Neural cell (in vitro differentiated cells): ENCODE data around the gene GALK1. TPM values are rescaled to one million over a fixed set of nuclear protein-coding genes. Genes with fewer than 3 reads are reported as not detected.

ENCODE experiments used
- H2AFZ ChIP-seq: fragments of 200-600, 300-800 bp; sonication (generic), shearing (Covaris generic); 2 replicates; pipeline ENCODE4 v1.6.0; 2014; ENCODE audit warnings: low read depth, mild to moderate bottlenecking, antibody characterized with exemption, low read length, moderate library complexity
- H3F3A ChIP-seq: fragments of 200-600 bp; shearing (Covaris generic); 2 replicates; pipeline ENCODE4 v1.6.1; 2016; ENCODE audit warnings: mild to moderate bottlenecking, moderate library complexity, mixed read lengths, antibody characterized with exemption, low read length; ENCODE audit not compliant: insufficient read depth, poor library complexity, severe bottlenecking
- H3K27ac ChIP-seq: fragments of 200-600, 300-800 bp; sonication (generic), shearing (Covaris generic); 2 replicates; pipeline ENCODE4 v1.5.1; 2014; ENCODE audit warnings: mild to moderate bottlenecking, low read length, moderate library complexity
- H3K27me3 ChIP-seq: fragments of 300-800, 200-600 bp; sonication (generic), shearing (Covaris generic); 2 replicates; pipeline ENCODE4 v1.6.0; 2014; ENCODE audit warnings: mild to moderate bottlenecking, low read depth, low read length, moderate library complexity; ENCODE audit not compliant: insufficient read depth
- H3K36me3 ChIP-seq: fragments of 300-800, 200-600 bp; sonication (generic), shearing (Covaris generic); 2 replicates; pipeline ENCODE4 v1.5.1; 2014; ENCODE audit warnings: mild to moderate bottlenecking, antibody characterized with exemption, low read length, moderate library complexity; ENCODE audit not compliant: insufficient read depth
- H3K4me2 ChIP-seq: fragments of 300-800, 200-600 bp; sonication (generic), shearing (Covaris generic); 2 replicates; pipeline ENCODE4 v1.6.0; 2014; ENCODE audit warnings: mild to moderate bottlenecking, low read length
- H3K4me3 ChIP-seq: fragments of 300-800, 200-600 bp; sonication (generic), shearing (Covaris generic); 2 replicates; pipeline ENCODE4 v1.5.1; 2014; ENCODE audit warnings: mild to moderate bottlenecking, low read length, moderate library complexity
- H3K79me2 ChIP-seq: fragments of 200-600 bp; shearing (Covaris generic); replicated peaks from 2 replicates; pipeline ENCODE4 v1.6.0; 2014; ENCODE audit warnings: mild to moderate bottlenecking, low read length, moderate library complexity; ENCODE audit not compliant: insufficient read depth
- H3K9ac ChIP-seq: fragments of 300-800, 200-600 bp; sonication (generic), shearing (Covaris generic); 2 replicates; pipeline ENCODE4 v1.6.1; 2016; ENCODE audit warnings: mild to moderate bottlenecking, low read length, mixed read lengths
- H3K9me2 ChIP-seq: fragments of 200-600 bp; shearing (Covaris generic); 2 replicates; pipeline ENCODE4 v1.6.1; 2016; ENCODE audit warnings: mild to moderate bottlenecking, low read length, mixed read lengths; ENCODE audit not compliant: insufficient read depth
- H3K9me3 ChIP-seq: fragments of 200-600, 300-800 bp; sonication (generic), shearing (Covaris generic); 2 replicates; pipeline ENCODE4 v1.6.1; 2016; ENCODE audit warnings: mild to moderate bottlenecking, mixed run types, low read length, moderate library complexity, mixed read lengths
- H4K20me1 ChIP-seq: fragments of 200-600 bp; shearing (Covaris generic); 2 replicates; pipeline ENCODE4 v1.6.1; 2016; ENCODE audit warnings: mild to moderate bottlenecking, mixed run types; ENCODE audit not compliant: insufficient read depth
- EP300 ChIP-seq: fragments of 450-650 bp; conservative IDR thresholded peaks from 2 replicates; pipeline ENCODE4 v1.6.1; 2014; ENCODE audit warnings: antibody characterized with exemption, mild to moderate bottlenecking, moderate library complexity; ENCODE audit not compliant: poor library complexity, severe bottlenecking
- EZH2 ChIP-seq: fragments of 200-600, 300-800 bp; shearing (Covaris generic), sonication (generic); IDR thresholded peaks from 2 replicates; pipeline ENCODE4 v1.6.1; 2014; ENCODE audit warnings: antibody characterized with exemption, low read length, borderline replicate concordance, mild to moderate bottlenecking; ENCODE audit not compliant: insufficient read depth, poor library complexity, severe bottlenecking
- MXI1 ChIP-seq: fragments of 450-650 bp; conservative IDR thresholded peaks from 2 replicates; pipeline ENCODE4 v1.6.1; 2014; ENCODE audit warnings: antibody characterized with exemption, mild to moderate bottlenecking; ENCODE audit not compliant: poor library complexity, severe bottlenecking
- POLR2AphosphoS5 ChIP-seq: IDR thresholded peaks from 2 replicates; pipeline ENCODE4 v1.6.1; 2012
- RAD21 ChIP-seq: fragments of 450-650 bp; conservative IDR thresholded peaks from 2 replicates; pipeline ENCODE4 v1.6.1; 2014; ENCODE audit warnings: antibody characterized with exemption, mild to moderate bottlenecking, moderate library complexity
- SMC3 ChIP-seq: fragments of 450-650 bp; conservative IDR thresholded peaks from 2 replicates; pipeline ENCODE4 v1.6.1; 2014; ENCODE audit warnings: antibody characterized with exemption, mild to moderate bottlenecking, moderate library complexity; ENCODE audit not compliant: poor library complexity
- TAF1 ChIP-seq: IDR thresholded peaks from 2 replicates; pipeline ENCODE4 v1.6.1; 2012; ENCODE audit warnings: low read depth
- polyA plus RNA-seq: library from polyadenylated mRNA; depleted of rRNA; stranded (reverse); fragments of >200 nt; gene quantifications from 2 replicates; pipeline ENCODE4 v1.2.3, GENCODE V29; 2014
- TF ChIP-seq, protein P1 (sequence below): IDR thresholded peaks from 2 replicates; pipeline ENCODE4 v1.6.1; 2012; ENCODE audit warnings: borderline replicate concordance
- TF ChIP-seq, protein P2 (sequence below): fragments of 450-650 bp; IDR thresholded peaks from 2 replicates; pipeline ENCODE4 v1.5.1; 2014; ENCODE audit warnings: antibody characterized with exemption, mild to moderate bottlenecking, moderate library complexity; ENCODE audit not compliant: poor library complexity, severe bottlenecking

Gene GALK1
- polyA plus RNA-seq, 1 donor from 2014 or later = 4.8 TPM

DNA sequence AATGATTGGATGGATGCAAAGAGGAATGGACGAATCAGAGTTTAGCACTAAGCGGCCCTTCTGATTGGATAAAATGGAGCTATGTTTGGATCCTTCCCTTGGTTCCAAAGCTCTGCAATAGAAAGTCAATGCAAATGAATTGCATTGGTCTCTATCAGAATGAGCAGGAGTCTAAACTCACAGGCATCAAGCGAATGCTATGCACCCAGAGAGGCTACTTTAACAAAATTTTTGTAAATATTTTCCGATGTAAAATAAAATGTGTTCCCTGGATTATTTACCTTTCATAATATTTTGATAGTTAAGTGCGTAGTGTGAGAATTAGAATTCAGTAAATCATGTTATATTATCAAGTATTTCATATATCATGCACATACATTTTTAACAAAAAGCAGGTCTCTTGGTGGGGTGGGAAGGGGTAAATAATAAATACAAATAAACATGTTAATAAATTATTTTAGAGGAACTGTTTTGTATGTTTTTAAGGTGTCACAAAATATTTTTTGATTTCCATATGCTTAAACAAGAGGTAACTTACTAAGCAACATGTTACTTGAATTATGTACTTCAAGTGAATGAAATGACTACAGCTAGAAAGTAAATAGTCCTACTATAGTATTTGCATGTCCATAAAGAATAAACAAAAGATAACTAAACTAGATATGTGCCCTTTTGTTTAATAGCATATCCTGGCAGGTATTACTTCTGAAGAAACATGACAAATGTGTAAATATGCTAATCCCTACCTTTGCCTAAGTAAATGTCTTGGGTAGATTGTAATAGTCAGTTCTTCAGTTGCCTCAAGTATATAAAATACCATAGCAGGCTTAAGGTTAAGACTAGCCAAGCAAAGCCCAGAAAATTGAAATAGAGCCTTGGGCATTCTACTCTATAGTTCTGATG lies 15.2 kb upstream of the GALK1 start:
- peaks cover 8% of the 10 kb centered on the region for H3K36me3 ChIP-seq
- peaks cover 40% of the 10 kb centered on the region for H3K79me2 ChIP-seq
- no peaks in the 10 kb centered on the region for H3K9me2 ChIP-seq
- peak overlapping the region; percentile 96 for H3K4me3 ChIP-seq
- H3K27ac ChIP-seq = peak overlapping the region; percentile 90
- H3F3A ChIP-seq = peaks cover 16% of the 10 kb centered on the region
- TF ChIP-seq MXI1 (no peak), EZH2 (no peak), RAD21 (no peak), EP300 (no peak), SMC3 (no peak), POLR2AphosphoS5 (no peak), TAF1 (no peak)
- TF ChIP-seq, protein P1, sequence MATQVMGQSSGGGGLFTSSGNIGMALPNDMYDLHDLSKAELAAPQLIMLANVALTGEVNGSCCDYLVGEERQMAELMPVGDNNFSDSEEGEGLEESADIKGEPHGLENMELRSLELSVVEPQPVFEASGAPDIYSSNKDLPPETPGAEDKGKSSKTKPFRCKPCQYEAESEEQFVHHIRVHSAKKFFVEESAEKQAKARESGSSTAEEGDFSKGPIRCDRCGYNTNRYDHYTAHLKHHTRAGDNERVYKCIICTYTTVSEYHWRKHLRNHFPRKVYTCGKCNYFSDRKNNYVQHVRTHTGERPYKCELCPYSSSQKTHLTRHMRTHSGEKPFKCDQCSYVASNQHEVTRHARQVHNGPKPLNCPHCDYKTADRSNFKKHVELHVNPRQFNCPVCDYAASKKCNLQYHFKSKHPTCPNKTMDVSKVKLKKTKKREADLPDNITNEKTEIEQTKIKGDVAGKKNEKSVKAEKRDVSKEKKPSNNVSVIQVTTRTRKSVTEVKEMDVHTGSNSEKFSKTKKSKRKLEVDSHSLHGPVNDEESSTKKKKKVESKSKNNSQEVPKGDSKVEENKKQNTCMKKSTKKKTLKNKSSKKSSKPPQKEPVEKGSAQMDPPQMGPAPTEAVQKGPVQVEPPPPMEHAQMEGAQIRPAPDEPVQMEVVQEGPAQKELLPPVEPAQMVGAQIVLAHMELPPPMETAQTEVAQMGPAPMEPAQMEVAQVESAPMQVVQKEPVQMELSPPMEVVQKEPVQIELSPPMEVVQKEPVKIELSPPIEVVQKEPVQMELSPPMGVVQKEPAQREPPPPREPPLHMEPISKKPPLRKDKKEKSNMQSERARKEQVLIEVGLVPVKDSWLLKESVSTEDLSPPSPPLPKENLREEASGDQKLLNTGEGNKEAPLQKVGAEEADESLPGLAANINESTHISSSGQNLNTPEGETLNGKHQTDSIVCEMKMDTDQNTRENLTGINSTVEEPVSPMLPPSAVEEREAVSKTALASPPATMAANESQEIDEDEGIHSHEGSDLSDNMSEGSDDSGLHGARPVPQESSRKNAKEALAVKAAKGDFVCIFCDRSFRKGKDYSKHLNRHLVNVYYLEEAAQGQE = no peak
- TF ChIP-seq, protein P2, sequence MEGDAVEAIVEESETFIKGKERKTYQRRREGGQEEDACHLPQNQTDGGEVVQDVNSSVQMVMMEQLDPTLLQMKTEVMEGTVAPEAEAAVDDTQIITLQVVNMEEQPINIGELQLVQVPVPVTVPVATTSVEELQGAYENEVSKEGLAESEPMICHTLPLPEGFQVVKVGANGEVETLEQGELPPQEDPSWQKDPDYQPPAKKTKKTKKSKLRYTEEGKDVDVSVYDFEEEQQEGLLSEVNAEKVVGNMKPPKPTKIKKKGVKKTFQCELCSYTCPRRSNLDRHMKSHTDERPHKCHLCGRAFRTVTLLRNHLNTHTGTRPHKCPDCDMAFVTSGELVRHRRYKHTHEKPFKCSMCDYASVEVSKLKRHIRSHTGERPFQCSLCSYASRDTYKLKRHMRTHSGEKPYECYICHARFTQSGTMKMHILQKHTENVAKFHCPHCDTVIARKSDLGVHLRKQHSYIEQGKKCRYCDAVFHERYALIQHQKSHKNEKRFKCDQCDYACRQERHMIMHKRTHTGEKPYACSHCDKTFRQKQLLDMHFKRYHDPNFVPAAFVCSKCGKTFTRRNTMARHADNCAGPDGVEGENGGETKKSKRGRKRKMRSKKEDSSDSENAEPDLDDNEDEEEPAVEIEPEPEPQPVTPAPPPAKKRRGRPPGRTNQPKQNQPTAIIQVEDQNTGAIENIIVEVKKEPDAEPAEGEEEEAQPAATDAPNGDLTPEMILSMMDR = no peak
- H3K27me3 ChIP-seq = no peaks in the 10 kb centered on the region
- peak overlapping the region; percentile 35 for H2AFZ ChIP-seq
- H3K9me3 ChIP-seq = no peaks in the 10 kb centered on the region
- peak overlapping the region; percentile 66 for H3K4me2 ChIP-seq
- peak overlapping the region; percentile 55 for H3K9ac ChIP-seq
- peaks cover 41% of the 10 kb centered on the region for H4K20me1 ChIP-seq

DNA sequence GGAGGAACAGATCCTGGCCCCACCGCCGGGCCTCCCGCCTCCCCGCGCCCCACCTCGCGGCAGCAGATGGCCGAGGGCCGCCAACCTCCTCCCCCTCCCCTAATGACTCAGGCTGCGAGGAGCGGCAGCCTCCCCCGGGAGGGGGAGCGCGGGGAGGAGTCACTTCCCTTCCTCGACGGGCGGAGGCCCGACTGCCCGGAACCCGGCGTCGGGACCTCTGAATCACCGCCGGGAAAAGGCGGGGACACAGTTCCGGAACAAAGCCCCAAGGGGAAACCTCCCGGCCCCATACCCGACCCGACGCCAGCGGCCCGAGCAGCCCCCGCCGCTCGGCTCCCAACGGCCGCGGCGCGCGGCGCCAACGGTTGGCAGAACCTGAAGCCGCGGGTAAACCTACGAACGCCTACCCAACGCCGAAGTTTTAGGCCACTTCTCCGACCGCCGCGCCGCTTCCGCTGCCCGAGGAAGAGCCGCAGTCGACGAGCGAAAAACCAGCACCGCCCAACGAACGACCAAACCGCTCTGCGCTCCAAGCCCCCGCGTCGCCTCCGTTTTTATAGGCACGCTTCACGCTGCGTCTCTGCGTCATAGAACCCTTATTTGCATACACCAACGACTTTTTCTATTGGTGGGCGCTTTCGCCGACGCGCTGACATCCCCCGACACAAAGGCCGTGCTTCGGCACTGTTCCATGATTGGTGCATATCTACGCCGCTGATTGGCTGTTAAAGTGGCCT lies 14.4 kb upstream of the GALK1 start:
- no peaks in the 10 kb centered on the region for H3K9me2 ChIP-seq
- peak; percentile 67 for TF ChIP-seq MXI1
- peak; percentile 75 for TF ChIP-seq EP300
- TF ChIP-seq TAF1 = peak; percentile 99
- no peak for TF ChIP-seq SMC3
- TF ChIP-seq, protein P1 = peak; percentile 97
- TF ChIP-seq, protein P2 = no peak
- TF ChIP-seq POLR2AphosphoS5 = peak; percentile 100
- peak; percentile 10 for TF ChIP-seq RAD21
- peak overlapping the region; percentile 97 for H3K27ac ChIP-seq

More for the DNA sequence above, 14.4 kb upstream of the GALK1 start:
- Histone ChIP-seq H4K20me1 (peaks cover 49% of the 10 kb centered on the region), H3K79me2 (peaks cover 49% of the 10 kb centered on the region), H3F3A (peaks cover 14% of the 10 kb centered on the region), H3K9me3 (no peaks in the 10 kb centered on the region), H3K9ac (peak overlapping the region; percentile 98), H3K4me2 (no peak overlapping the region), H3K4me3 (peak overlapping the region; percentile 96), H3K27me3 (no peaks in the 10 kb centered on the region), H3K36me3 (peaks cover 8% of the 10 kb centered on the region), H2AFZ (no peak overlapping the region)
